H1 (cell line): ENCODE measurements around the gene TIAM2. TPM values are rescaled to one million over a fixed set of nuclear protein-coding genes. Genes with fewer than 3 reads are reported as not detected.

Experiments
- BCL11A ChIP-seq, 2 experiments: IDR thresholded peaks; one replicate each; pipeline ENCODE4 v1.6.1; 2011; ENCODE audit warnings: low read depth in 2 of 2, low read length in 2 of 2, mild to moderate bottlenecking in 2 of 2
- CHD7 ChIP-seq: fragments of 300-600 bp; sonication (generic); IDR thresholded peaks from 2 replicates; pipeline ENCODE4 v1.7.1; 2012; ENCODE audit warnings: low read length, moderate library complexity, mild to moderate bottlenecking, inconsistent platforms; ENCODE audit not compliant: insufficient replicate concordance
- CREB1 ChIP-seq: IDR thresholded peaks from 2 replicates; pipeline ENCODE4 v1.6.1; 2012; ENCODE audit warnings: inconsistent platforms
- EZH2 ChIP-seq: fragments of 200-600 bp; sonication (generic); IDR thresholded peaks from 2 replicates; pipeline ENCODE4 v1.7.1; 2012; ENCODE audit warnings: low read depth, mild to moderate bottlenecking, moderate library complexity, low read length, inconsistent platforms; ENCODE audit not compliant: severe bottlenecking
- GTF2F1 ChIP-seq: IDR thresholded peaks from 2 replicates; pipeline ENCODE4 v1.6.1; 2012; ENCODE audit warnings: low read depth, low read length, improper control_type of control experiment, borderline replicate concordance
- JUN ChIP-seq: IDR thresholded peaks from 2 replicates; pipeline ENCODE4 v1.6.1; 2011; ENCODE audit warnings: low read depth, mild to moderate bottlenecking, improper control_type of control experiment, low read length
- KDM5A ChIP-seq: fragments of 200-600 bp; IDR thresholded peaks from 2 replicates; pipeline ENCODE4 v1.7.1; 2012; ENCODE audit warnings: mild to moderate bottlenecking, low read length, inconsistent platforms, mixed read lengths
- POLR2AphosphoS5 ChIP-seq: IDR thresholded peaks from 2 replicates; pipeline ENCODE4 v1.6.1; 2011; ENCODE audit warnings: low read depth, low read length
- SAP30 ChIP-seq: fragments of 300-600 bp; sonication (generic); IDR thresholded peaks from 2 replicates; pipeline ENCODE4 v1.7.1; 2012; ENCODE audit warnings: low read length, moderate library complexity, mild to moderate bottlenecking, inconsistent platforms; ENCODE audit not compliant: insufficient read depth, insufficient replicate concordance
- SIN3A ChIP-seq, 2 experiments: IDR thresholded peaks in 1 of 2; conservative IDR thresholded peaks in 1 of 2; 2 replicates each; pipeline ENCODE4 v1.6.1; 2011 to 2012; ENCODE audit warnings: low read length in 2 of 2, improper control_type of control experiment in 1 of 2, low read depth in 1 of 2, mild to moderate bottlenecking in 1 of 2
- SIX5 ChIP-seq: IDR thresholded peaks from 2 replicates; pipeline ENCODE4 v1.6.1; 2011; ENCODE audit warnings: mild to moderate bottlenecking, low read depth, low read length
- SP4 ChIP-seq: IDR thresholded peaks from 2 replicates; pipeline ENCODE4 v1.6.1; 2012; ENCODE audit warnings: low read length, inconsistent platforms
- YY1 ChIP-seq: IDR thresholded peaks from 2 replicates; pipeline ENCODE4 v1.6.1; 2011; ENCODE audit warnings: low read depth, mild to moderate bottlenecking, low read length
- polyA plus RNA-seq, 7 experiments: library from polyadenylated mRNA; depleted of rRNA in 3 of 7; stranded (reverse) in 5 of 7; unstranded in 2 of 7; fragments of >200 nt in 5 of 7; fragments of 200-250 nt in 2 of 7; gene quantifications; 1 replicate in 5 of 7; 2 replicates in 1 of 7; 4 replicates in 1 of 7; pipeline versions ENCODE4 v1.2.1 to v1.2.3, GENCODE V29; 2011 to 2013; ENCODE audit warnings: missing spikeins in 2 of 7, mixed read lengths in 2 of 7
- total RNA-seq: library from RNA; stranded (reverse); fragmentation: NEBNext Ultra II Directional; extraction: Animal tissue kit (Norgen Biotek cat#: 25700); gene quantifications from 2 replicates; pipeline ENCODE4 v1.2.1, GENCODE V29; 2021

The TIAM2 gene
- total and polyA plus RNA-seq, 2 of the 8 experiments (the other 6 are each of a cell fraction or from before 2014, with no cell fraction given) = 7.4 to 23.9 TPM

- no peak for TF ChIP-seq CHD7
- TF ChIP-seq SAP30 = no peak
- no peak for TF ChIP-seq SIX5
- no peak for TF ChIP-seq SP4
- TF ChIP-seq JUN = no peak
- TF ChIP-seq YY1 = no peak
- TF ChIP-seq SIN3A (conservative IDR thresholded peaks at IDR 0.05 in 1 of 2, IDR thresholded peaks at IDR 0.05 in 1 of 2; ENCODE audit: low read depth in 1 of 2, low read length in 2 of 2) = no peak
- TF ChIP-seq KDM5A = no peak
- no peak for TF ChIP-seq CREB1
- TF ChIP-seq EZH2 = no peak
- no peak for TF ChIP-seq POLR2AphosphoS5
- no peak for TF ChIP-seq GTF2F1
- no peak for TF ChIP-seq BCL11A (IDR thresholded peaks at IDR 0.05; ENCODE audit: low read depth in 2 of 2, low read length in 2 of 2)
Measured at GRCh38 chr6:155219858-155220301, 224.8 kb downstream of the TIAM2 start (continued).
